ENCODE measurements around the gene HINT1.
A peak's percentile ranks its signal among the peaks of the same experiment; 100 is the strongest.
"Not testable (repeated sequence)": the region's sequence is repeated elsewhere in the genome, so short reads cannot be mapped to it uniquely, and the experiment has no call there.

Gene HINT1

DNA sequence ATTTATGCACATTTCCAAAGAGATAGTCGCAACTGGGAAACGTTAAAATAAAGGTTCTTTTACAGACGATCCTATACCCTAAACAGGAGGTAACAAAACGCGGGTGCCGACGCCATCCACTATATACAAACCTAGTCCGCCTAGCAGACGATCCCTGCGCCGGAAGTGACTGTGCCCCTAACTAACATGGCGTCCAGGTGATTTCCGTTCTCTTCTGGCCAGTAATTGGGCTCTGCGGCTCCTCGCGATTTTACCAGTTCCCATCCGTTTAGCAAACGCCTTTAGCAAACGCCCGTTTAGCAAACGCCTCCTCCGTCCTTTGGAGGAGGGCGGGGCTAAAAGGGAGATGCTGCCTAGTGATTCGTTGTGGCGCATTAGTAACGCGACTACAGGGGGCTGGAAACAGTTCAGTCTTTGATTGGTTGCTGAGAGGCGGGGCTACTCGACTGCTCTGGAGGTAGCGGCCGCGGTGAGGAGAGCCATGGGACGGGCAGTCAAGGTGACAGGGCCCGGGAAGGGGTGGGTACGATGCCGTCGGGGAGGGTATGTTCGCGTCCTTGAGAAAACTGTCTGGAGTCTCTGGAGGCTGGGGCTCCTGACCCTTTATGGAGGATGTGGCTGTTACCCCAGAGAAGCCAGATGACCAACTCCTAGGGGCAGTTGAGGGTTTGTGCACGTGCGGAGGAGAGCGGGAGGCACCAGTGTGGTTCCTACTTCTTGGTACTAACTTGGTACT lies 5.7 kb upstream of the HINT1 start, which contains the start of gene LYRM7:
Gene LYRM7, plus strand, starts transcription at position 405 of the 736 bp plus-strand sequence. Its CDS starts 77 bp downstream, at position 482.
- peak; percentile 100 for DNase-seq

DNA sequence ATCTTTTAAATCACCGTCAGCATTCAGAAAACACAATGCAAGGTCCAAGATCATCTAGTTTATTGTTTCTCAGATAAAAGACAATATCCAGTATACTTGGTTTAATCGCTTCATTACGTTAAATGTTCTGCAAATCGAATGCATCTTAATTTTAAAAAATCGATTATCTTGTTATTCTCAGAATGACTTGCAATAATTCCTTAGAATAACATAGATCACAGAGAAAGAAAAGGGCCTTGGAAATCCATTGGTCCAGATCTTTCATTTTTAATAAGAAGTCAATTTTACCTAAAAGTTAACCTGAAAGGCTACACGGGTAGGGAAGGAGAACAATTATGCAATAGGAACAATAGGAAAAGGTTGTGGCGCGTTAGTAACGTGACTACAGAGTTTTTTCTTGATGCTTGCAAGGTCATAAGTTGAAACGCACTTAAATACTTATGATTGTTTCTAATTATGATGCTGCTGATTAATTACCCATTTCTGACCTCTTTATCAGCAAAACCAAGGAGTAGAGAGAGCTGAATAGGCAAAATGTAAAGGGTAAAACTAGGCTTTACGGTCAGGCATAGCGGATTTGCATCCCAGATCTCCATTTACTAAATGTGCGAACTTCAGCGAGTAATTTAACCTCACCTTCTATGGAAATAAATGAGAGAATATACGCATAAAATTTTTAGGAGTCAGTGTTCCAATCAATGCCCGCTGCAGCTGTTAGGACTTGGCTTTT lies 4.9 kb upstream of the HINT1 start:
- DNase-seq: no peak

DNA sequence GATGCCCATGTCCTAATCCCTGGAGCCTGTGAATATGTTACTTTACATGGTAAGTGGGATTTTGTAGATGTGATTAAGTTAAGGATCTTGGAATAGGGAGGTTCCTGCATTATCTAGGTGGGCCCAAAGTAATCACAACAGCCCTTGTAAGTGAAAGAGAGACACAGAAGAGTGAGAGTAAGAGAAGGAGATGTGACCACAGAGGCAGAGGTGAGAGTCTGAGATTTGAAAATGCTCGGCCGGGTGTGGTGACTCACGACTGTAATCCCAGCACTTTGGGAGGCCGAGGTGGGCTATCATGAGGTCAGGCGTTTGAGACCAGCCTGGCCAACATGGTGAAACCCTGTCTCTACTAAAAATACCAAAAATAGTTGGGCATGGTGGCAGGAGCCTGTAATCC lies 2.6 kb upstream of the HINT1 start:
- DNase-seq: no peak

DNA sequence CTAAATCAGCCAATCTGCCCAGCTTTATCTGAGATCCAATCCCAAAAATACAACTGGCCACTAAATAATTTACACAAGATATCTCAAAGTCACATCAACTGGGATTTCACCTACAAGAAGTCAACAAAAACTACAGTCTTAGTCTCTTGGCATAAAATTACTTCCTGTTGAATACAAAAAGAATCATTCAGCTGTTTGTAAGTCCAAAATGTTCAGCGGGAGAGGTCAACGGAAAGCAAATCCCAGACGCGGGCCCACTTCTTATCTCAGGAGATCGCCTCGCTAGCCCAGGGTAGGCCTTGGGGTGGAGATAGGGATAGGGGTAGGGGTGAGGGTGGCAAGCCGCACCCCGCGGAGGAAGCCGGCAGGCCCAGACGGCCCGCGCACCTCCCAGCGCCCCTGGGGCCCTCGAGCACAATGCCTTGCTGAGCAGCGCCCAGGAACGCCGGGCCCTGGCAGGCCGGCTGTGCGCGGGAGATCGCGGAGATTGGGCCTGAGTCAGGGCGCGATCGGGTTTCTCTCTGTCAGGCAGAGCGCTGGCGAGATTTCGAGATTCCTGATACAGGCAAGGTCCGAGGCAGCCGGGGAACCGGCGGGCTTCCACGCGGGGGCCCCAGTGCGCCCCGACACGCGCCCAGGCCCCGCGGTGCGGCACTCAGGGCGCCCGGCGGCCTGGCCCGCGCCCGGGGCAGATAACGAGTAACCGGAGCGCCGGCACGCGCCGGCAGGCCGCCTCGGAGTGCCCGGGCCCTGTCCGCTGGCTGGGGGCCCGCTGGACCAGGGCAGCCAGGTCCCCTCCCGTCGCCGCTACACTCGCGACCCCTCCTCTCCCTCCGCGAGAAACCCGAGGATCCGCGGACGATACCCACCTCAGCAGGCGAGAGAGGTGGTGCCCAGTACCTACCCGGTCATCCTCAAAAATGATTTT lies 601 bp downstream of the HINT1 start:
- DNase-seq: peak; percentile 75

DNA sequence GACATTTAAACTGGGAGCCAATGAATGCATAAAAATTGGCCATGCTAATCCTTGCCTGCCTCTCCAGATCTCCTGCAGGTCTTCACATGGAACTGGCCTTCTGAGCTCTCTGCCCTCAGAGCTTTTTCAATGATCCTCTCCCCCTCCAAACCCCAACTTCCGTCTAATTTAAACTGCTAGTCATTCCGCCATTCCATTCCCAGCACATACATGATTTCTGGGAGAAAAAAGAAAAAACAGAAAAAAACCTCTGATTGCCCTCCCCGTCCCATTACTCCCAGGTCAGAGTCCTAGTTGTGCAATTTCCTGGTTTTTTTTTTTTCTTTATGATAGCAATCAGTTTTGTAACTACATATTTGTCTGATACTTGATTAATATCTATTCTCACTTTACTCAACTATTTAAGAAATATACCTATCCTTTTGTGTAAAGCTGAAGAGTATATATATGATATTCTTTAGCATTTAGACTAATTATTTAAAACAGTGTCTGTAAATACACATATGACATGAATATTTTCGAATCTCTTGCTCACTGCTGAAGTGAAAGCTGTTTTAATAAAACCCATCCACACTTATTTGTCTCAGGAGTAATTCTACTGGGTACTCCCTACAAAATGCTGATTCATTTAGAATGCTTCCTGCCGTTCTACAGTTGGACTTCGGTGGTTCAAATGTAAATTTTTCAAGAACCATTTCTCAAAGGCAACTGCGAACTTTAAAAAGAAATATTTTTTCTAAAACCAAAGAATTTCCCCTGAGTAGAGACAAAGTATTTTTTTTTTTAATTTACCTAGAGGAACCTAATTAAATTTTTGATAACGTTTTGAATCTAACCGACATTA lies 1.6 kb downstream of the HINT1 start:
- DNase-seq: peak; percentile 40

DNA sequence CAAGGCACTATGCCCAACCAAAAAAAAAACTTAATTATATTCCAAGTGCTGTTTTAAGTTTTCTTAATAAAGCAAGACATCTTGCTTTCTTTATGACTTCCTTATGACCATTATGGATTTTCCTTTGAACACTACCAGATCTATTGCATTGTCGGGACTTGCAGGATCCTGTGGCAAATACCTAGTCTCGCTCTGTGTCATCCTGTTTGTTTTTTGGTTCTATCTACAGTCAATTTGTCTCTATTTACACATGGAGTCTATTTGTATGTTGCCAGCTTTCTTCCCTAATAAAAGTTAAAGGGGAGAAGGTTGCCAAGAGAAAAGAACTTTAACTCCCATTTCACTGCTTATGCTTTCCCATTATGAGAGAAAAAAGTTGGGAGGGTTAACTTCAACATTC lies 4.9 kb downstream of the HINT1 start:
- DNase-seq: no peak

DNA sequence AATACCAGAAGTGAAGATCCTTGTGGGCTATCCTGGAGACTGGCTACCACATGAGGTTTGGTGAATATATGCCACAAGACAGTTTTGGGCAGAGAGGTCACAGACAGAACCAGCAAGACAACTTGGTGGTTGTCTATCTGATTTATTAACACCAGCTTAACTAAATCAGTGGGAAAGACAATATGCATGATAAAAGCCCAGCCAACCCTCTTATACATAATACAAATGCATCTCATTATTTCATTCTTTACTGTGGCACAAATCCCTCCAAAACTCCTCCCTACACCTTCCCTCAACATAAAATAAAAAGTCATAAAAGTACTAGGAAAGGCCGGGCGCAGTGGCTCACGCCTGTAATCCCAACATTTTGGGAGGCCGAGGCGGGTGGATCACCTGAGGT lies 8.1 kb downstream of the HINT1 start:
- DNase-seq: no peak

DNA sequence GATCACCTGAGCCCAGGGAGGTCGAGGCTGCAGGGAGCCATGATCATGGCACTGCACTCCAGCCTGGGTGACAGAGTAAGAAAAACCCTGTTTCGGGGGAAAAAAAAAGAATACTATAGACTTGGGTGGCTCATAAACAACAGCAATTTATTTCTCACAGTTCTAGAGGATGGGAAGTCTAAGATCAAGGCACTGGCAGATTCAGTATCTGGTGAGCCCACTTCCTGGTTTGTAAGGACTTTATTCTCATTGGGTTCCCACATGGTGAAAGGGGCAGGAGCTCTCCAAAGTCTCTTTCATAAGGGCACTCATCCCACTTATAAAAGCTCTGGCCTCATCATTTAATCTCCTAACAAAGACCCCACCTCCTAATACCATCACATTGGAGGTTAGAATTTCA lies 8.7 kb downstream of the HINT1 start:
- no peak for DNase-seq

DNA sequence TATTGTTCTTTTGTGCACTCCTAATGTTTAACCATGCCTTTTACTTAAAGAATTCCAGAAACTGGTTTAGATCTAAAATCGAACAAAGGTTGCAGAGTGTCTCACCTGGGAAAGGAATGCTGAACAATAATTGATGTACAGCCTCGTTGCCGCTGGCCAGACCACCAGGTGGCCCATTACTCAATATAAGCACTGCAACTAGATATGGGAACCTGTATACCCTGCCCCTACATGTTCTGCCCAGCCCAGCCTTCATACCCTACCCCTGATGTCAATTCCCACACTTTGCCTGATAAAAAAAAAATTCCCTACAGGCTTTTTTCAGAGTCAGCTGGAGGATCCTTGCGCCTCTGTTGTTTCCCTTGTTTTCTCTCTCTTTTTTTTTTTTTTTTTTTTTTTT lies 13.8 kb downstream of the HINT1 start:
- no peak for DNase-seq

DNA sequence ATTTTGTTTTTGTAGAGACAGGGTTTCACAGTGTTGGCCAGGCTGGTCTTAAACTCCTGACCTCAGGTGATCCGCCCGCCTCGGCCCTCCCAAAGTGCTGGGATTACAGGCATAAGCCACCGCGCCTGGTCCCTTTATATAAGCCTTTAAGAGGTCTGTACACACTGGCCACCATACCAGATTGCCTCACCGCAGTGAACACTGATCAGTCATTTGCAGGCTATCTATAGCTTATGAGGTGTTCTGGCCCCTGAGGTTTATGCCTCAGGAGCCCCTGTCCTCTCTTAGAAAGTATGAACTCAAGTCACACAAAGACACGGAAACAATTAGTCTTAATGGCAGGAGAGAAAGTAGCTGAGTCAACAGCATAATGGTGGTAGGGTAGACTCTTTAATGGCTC lies 14.6 kb downstream of the HINT1 start:
- no peak for DNase-seq

DNA sequence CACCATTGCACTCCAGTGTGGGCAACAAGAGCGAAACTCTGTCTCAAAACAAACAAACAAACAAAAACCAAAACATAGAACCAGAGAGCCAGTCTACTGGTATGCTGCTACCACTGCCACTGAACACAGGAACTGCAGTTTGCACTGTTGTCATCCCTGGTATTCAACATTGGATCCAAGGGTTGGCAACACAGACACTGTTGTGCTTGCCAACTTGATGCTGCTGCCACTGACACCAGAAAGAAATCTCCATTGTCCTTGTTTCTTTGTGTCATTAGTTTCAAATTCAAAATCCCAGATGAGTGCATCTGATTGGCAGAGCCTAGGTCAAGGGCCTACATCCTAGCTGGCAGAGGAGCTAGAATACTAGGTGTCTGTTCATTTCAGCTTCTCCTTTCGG lies 16.2 kb downstream of the HINT1 start:
- DNase-seq: no peak

DNA sequence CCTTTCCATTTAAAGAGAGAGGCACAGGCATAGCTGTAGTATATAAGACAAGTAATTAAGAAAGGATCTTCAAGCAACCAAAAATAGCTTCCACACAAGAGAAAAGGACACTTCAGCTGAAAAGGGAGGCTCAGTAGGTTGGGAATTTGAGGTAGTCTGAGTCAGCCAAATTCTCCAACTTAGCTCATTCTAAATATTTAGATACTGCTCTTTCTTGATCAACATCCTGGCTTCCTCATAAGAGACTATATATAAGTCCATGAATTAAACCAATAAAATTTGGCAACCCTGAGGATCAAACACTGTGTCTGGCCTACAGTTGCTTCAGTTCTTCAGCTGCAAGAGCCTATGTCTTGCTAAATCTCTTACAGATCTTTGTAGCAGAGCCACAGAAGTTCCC lies 17.8 kb downstream of the HINT1 start:
- peak; percentile 11 for DNase-seq

DNA sequence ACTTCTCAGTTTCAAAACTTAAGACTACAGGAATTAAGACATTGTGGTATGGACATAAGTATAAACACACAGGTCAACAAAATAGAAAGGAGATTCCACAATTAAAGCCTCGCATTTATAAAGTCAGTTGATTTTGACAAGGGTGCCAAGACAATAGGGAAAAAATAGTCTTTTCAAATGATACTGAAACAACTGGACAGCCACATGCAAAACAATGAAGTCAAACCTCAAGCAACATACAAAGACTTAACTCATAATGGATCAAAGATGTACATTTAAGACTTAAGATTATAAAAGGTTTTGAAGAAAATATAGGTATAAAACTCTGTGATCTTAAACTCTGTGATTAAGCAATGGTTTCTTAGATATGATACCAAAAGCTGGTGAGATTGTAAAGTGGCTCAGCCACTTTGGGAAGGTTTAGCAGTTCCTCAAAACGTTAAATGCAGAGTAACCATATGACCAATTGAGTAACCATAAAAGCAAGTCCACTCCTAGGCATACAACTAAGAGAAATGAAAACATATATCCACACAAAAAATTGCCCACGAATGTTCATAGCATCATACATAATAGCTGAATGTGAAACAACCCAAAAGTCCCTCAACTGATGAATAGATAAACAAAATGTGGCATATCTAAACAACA lies 22.0 kb downstream of the HINT1 start:
- DNase-seq: no peak

DNA sequence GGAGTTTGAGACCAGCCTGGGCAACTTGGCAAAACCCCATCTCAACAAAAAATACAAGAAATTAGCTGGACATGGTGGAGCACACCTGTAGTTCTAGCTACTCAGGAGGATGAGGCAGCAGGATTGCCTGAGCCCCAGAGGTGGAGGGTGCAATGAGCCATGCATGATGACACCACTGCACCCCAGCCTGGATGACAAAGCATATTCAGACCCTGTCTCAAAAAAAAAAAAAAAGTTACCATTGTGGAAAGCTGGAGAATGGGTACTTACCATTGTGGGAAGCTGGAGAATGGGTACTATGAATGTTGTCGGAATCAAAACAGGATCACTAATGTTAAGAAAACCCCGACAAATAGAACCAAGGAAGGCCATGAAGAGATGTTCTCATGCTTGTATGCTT lies 25.7 kb downstream of the HINT1 start:
- DNase-seq: no peak

DNA sequence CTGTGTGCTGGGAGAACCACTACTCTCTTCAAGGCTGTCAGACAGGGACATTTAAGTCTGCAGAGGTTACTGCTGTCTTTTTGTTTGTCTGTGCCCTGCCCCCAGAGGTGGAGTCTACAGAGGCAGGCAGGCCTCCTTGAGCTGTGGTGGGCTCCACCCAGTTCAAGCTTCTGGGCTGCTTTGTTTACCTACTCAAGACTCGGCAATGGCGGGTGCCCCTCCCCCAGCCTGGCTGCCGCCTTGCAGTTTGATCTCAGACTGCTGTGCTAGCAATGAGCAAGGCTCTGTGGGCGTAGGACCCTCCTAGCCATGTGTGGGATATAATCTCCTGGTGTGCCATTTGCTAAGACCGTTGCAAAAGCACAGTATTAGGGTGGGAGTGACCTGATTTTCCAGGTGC lies 26.6 kb downstream of the HINT1 start:
- not testable (repeated sequence) for DNase-seq

DNA sequence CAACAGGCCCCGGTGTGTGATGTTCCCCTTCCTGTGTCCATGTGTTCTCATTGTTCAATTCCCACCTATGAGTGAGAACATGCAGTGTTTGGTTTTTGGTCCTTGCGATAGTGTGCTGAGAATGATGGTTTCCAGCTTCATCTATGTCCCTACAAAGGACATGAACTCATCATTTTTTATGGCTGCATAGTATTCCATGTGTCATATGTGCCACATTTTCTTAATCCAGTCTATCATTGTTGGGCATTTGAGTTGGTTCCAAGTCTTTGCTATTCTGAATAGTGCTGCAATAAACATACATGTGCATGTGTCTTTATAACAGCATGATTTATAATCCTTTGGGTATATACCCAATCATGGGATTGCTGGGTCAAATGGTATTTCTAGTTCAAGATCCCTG lies 32.0 kb downstream of the HINT1 start:
- not testable (repeated sequence) for DNase-seq

DNA sequence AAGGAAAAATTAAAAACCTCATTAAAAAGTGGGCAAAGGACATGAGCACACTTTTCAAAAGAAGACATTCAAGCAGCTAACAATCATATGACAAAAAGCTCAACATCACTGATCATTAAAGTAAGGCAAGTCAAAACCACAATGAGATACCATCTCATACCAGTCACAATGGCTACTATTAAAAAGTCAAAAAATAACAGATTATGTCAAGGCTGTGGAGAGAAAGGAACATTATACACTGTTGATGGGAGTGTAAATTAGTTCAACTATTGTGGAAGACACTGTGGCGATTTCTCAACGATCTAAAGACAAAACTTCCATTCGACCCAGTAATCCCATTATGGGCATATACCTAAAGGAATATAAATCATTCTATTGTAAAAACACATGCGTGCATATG lies 35.8 kb downstream of the HINT1 start:
- DNase-seq: no peak

DNA sequence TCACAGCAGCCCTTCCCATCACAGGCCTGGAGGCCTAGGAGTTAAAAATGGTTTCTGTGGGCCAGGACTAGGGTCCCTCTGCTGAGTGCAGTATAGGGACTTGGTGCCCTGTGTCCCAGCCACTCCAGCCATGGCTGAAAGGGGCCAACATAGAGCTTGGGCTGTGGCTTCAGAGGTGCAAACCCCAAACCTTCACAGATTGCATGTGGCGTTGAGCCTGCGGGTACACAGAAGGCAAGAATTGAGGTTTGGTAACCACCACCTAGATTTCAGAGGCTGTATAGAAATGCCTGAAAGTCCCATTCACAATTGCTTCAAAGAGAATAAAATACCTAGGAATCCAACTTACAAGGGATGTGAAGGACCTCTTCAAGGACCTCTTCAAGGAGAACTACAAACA lies 37.8 kb downstream of the HINT1 start:
- DNase-seq: not testable (repeated sequence)

DNA sequence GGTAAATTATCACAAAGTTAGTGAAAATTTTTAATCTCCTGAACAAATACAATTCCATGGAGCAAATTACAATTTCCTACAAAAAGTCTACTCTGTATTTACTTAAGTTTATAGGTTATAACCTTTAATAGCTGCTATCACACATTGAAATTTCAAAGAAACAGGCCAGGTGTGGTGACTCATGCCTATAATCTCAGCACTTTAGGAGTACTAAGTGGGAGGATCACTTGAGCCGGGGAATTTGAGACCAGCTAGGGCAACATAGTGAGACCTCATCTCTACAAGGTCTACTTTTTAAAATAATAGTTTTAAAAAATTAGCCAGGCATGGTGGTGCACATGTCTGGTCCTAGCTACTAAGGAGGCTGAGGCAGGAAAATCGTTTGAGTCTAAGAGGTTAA lies 50.3 kb downstream of the HINT1 start:
- DNase-seq: no peak

DNA sequence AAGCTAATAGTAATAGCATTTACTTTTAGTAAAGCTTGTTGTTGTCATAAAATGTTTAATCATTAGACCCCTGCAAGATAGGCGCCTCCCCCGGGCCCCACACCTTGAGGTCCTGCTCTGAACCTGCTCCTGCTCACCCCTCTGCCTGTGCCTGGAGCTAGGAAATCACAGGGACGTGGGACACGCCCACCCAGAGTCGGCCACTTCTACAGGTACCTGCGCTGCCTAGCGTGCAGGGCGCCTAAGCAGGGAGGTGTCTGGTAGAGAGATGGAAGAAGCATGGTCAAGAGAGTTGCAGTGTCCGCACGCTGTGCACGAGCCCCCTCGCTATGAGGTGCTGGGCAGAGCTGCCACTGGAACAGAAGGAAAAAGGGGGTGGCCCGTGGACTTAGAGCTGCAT lies 52.6 kb downstream of the HINT1 start:
- DNase-seq: no peak

DNA sequence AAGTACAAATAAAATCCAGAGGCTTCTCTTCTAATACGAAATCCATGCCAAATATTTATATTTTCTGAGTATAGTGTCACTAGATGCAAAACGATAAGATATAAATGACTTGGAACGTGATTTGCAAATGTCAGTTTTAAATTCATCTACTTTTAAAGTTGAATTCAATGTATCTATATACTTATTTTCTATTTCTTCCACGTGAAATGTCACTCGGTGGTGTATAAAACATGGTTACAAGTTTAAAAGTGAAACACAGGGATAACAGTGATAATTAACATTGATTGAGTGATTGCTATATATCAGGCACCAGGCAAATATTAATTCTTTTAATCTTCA lies 54.8 kb downstream of the HINT1 start:
- no peak for DNase-seq

Data from fibroblast of skin of back (primary cell).